HG02610 (cell line): Measurements from ENCODE around the gene UGT2B10.

Experiments
- ATAC-seq: cut with Tn5 transposase; IDR thresholded peaks from one replicate; pipeline ENCODE4 v1.9.1; 2021; ENCODE audit warnings: mild to moderate bottlenecking, moderate library complexity; ENCODE audit not compliant: unreplicated experiment

Gene UGT2B10

DNA sequence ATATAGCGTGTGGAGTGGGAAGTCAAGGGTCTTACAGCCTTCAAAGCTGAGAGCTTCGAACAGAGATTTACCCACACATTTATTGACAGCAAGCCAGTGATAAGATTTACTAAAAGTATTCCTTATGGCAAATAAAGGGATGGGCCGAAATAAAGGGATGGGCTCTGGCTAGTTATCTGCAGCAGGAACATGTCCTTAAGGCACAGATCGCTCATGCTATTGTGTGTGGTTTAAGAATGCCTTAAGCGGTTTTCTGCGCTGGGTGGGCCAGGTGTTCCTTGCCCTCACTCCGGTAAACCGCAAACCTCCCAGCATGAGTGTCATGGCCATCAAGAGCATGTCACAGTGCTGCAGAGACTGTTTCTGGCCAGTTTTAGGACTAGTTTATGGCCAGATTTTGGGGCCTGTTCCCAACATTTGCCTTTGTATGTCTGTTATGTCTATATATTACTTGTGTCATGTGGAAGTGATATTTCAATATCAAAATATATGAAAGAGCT, 53.5 kb downstream of the UGT2B10 start:
- no peak for ATAC-seq

- ATAC-seq: no peak
These were observed 56.2 kb downstream of the UGT2B10 start for GRCh38 chr4:68871809-68872642.

DNA sequence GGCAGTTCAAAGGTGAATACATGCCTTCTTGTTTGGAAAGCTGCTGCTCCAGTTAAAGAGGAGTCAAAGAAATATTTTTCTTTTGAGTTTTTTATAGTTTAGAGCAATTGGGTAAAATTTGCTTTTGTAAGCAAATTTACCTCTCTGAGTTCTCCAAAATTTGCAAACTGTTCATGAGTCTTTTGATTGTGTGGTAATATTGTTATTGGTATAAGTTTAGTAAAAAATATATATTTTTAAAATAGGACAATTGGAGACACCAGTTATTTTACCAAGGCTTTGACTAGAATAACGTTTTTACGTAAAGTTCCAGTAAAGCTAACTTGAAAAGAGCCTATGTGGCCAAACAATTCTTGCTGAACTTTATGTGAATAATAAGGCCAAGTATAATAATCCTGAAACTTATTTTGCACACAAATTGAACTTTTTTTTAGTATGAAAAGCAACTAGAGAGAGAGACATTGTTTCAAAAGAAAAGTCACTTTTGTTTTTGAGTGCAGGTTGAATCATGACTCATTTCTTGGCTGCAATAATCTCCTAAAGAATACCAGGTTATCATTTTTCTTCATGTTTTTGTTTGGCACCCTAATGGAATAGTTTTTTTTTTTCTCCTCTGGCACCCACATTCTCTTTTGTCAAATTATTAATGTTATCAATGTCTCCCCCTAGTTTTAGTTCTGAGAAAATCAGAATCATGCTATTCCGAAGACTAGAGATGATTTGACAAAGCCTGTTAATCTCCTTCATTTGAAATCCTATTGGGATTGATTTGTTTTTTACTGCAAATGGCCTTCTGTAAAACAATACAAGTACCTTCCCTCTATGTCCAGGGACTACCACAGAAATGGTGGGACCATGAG, 57.1 kb downstream of the UGT2B10 start:
- no peak for ATAC-seq

- no peak for ATAC-seq
These were observed 58.7 kb downstream of the UGT2B10 start for GRCh38 chr4:68874507-68874906.

GRCh38 chr4:68877555-68877954, 61.8 kb downstream of the UGT2B10 start:
- no peak for ATAC-seq

DNA sequence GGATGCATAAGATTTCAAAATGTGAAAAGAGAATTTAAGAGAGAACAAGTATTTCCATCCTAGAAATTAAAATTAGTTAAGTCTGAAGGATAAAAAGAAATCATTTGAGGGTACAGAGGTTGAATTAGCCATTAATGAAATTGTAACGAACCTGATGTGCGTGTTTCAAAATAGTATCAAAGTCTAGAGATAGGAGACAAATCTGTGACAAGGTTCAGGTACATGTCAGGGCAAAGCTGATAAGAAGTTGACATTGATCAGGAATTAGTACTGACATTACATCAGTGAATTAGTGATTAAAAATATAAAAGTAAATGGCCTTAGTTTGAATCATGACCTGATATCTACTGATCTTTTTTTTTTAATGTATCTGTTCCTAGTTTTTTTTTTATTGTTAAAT, 62.3 kb downstream of the UGT2B10 start:
- no peak for ATAC-seq
